Measurements from ENCODE around the gene FOXRED2.

- TF ChIP-seq POLR2A (IDR thresholded peaks at IDR 0.05): peak in 1 of 2 donors; percentile 64
- no peak for TF ChIP-seq CTCF (IDR thresholded peaks at IDR 0.05)
Measured at GRCh38 chr22:36506637-36507517, at the start of gene FOXRED2.
